HCT116 (cell line): ENCODE measurements around the gene TGFBI. TPM values are rescaled to one million over a fixed set of nuclear protein-coding genes. Genes with fewer than 3 reads are reported as not detected.

ENCODE experiments used
- ATAC-seq: fragments of 200-7000 bp; cut with Tn5 transposase; 2 replicates; pipeline ENCODE4 v1.9.1; 2020; ENCODE audit warnings: mild to moderate bottlenecking, moderate library complexity
- BruUV-seq: library from RNA; stranded (reverse); fragments of 400-500 nt; replicated peaks from 2 replicates; lab custom pipeline; 2021; lab: Mats Ljungman, UMichigan
- CTCF ChIA-PET: fragments of 300-600 bp; sonication (Branson Sonifier 250); formaldehyde crosslinking; loops from one replicate; lab custom pipeline; 2021; ENCODE audit warnings: antibody characterized with exemption; lab: Charles Lee
- POLR2A ChIA-PET: fragments of 300-600, 350-600 bp; sonication (Branson Sonifier 250); formaldehyde crosslinking; loops from one replicate; lab custom pipeline; 2021; ENCODE audit warnings: antibody characterized with exemption; lab: Charles Lee
- RAD21 ChIA-PET, 2 experiments: fragments of 300-600 bp; sonication (Branson Sonifier 250); formaldehyde crosslinking; loops; one replicate each; lab custom pipeline; 2023; ENCODE audit warnings: low total read pairs in 2 of 2; ENCODE audit not compliant: uncharacterized antibody in 2 of 2, unreplicated experiment in 2 of 2, low non-redundant PET in 1 of 2; lab: Charles Lee
- DNase-seq: peaks from one replicate; pipeline ENCODE4 v3.0.0-alpha.2; 2010; ENCODE audit warnings: low read depth, low spot score
- H2AFZ ChIP-seq: fragments of 200-600 bp; shearing (Covaris generic), sonication (generic); 2 replicates; pipeline ENCODE4 v1.6.1; 2017; ENCODE audit warnings: low read depth, mixed run types, mixed read lengths, antibody characterized with exemption, low read length; ENCODE audit not compliant: poor library complexity, severe bottlenecking
- H3K27ac ChIP-seq: 2 replicates; pipeline ENCODE4 v1.5.1; 2012; ENCODE audit warnings: low read depth, low read length
- H3K27me3 ChIP-seq: fragments of 200-600 bp; sonication (generic); 2 replicates; pipeline ENCODE4 v1.6.1; 2016; ENCODE audit warnings: mixed run types, low read length, mixed read lengths; ENCODE audit not compliant: insufficient read depth
- H3K36me3 ChIP-seq, 2 experiments: fragments of 200-500 bp in 1 of 2; fragments of 200-600 bp in 1 of 2; sonication (Bioruptor generic) in 1 of 2; sonication (generic) in 1 of 2; 2 replicates each; pipeline versions ENCODE4 v1.5.1 to v1.6.1; 2014 to 2016; ENCODE audit warnings: low read length in 2 of 2, inconsistent platforms in 1 of 2, mixed read lengths in 1 of 2, mixed run types in 1 of 2; ENCODE audit not compliant: insufficient read depth in 2 of 2, control insufficient read depth in 1 of 2
- H3K4me1 ChIP-seq, 2 experiments: fragments of 200-600 bp in 1 of 2; sonication (generic) in 1 of 2; 2 replicates each; pipeline versions ENCODE4 v1.5.1 to v1.6.1; 2012 to 2017; ENCODE audit warnings: low read length in 2 of 2, inconsistent platforms in 1 of 2, mild to moderate bottlenecking in 1 of 2, mixed read lengths in 1 of 2, mixed run types in 1 of 2, moderate library complexity in 1 of 2; ENCODE audit not compliant: insufficient read depth in 2 of 2, control insufficient read depth in 1 of 2
- H3K4me2 ChIP-seq: fragments of 200-600 bp; sonication (generic); 2 replicates; pipeline ENCODE4 v1.6.1; 2017; ENCODE audit warnings: mixed run types, low read length, mixed read lengths
- H3K4me3 ChIP-seq, 2 experiments: fragments of 200-600 bp in 1 of 2; sonication (generic) in 1 of 2; replicated peaks in 1 of 2; 2 replicates each; pipeline ENCODE4 v1.5.1; 2011 to 2016; ENCODE audit warnings: low read length in 2 of 2, control low read depth in 1 of 2, low read depth in 1 of 2, mild to moderate bottlenecking in 1 of 2, mixed read lengths in 1 of 2, mixed run types in 1 of 2
- H3K79me2 ChIP-seq: fragments of 200-600 bp; sonication (generic); 2 replicates; pipeline ENCODE4 v1.6.1; 2017; ENCODE audit warnings: mild to moderate bottlenecking, mixed run types, low read length, moderate library complexity, mixed read lengths; ENCODE audit not compliant: insufficient read depth
- H3K9ac ChIP-seq: fragments of 200-600 bp; sonication (generic); 2 replicates; pipeline ENCODE4 v1.6.1; 2016; ENCODE audit warnings: low read length, mixed read lengths
- H3K9me2 ChIP-seq: fragments of 200-600 bp; sonication (generic), shearing (Covaris generic); 2 replicates; pipeline ENCODE4 v1.6.1; 2017; ENCODE audit warnings: mixed run types, mild to moderate bottlenecking, moderate library complexity; ENCODE audit not compliant: insufficient read depth
- H3K9me3 ChIP-seq, 2 experiments: fragments of 200-500 bp in 1 of 2; fragments of 200-600 bp in 1 of 2; sonication (Bioruptor generic) in 1 of 2; sonication (generic) in 1 of 2; 2 replicates each; pipeline ENCODE4 v1.6.1; 2014 to 2017; ENCODE audit warnings: low read length in 2 of 2, mixed read lengths in 2 of 2, inconsistent platforms in 1 of 2, low read depth in 1 of 2, mild to moderate bottlenecking in 1 of 2, mixed run types in 1 of 2, moderate library complexity in 1 of 2; ENCODE audit not compliant: control insufficient read depth in 1 of 2, insufficient read depth in 1 of 2
- H4K20me1 ChIP-seq: fragments of 200-600 bp; sonication (generic), shearing (Covaris generic); 2 replicates; pipeline ENCODE4 v1.6.1; 2017; ENCODE audit warnings: mixed run types, mild to moderate bottlenecking, moderate library complexity; ENCODE audit not compliant: insufficient read depth
- ATF3 ChIP-seq: IDR thresholded peaks from 2 replicates; pipeline ENCODE4 v1.6.1; 2012
- CEBPB ChIP-seq: IDR thresholded peaks from 2 replicates; pipeline ENCODE4 v1.6.1; 2012; ENCODE audit warnings: low read depth
- CTCF ChIP-seq, 3 experiments: fragments of 200-600 bp in 1 of 3; sonication (generic) in 1 of 3; IDR thresholded peaks in 2 of 3; conservative IDR thresholded peaks in 1 of 3; 2 replicates each; pipeline ENCODE4 v1.5.1; 2012 to 2017; ENCODE audit warnings: low read depth in 2 of 3, low read length in 2 of 3, antibody characterized with exemption in 1 of 3, borderline replicate concordance in 1 of 3, control low read depth in 1 of 3, mild to moderate bottlenecking in 1 of 3, mixed read lengths in 1 of 3, mixed run types in 1 of 3, moderate library complexity in 1 of 3; ENCODE audit not compliant: insufficient read depth in 1 of 3
- EGR1 ChIP-seq: IDR thresholded peaks from 2 replicates; pipeline ENCODE4 v1.6.1; 2012; ENCODE audit warnings: low read depth
- ELF1 ChIP-seq: IDR thresholded peaks from 2 replicates; pipeline ENCODE4 v1.6.1; 2012; ENCODE audit warnings: low read depth, borderline replicate concordance
- EZH2phosphoT487 ChIP-seq: fragments of 200-600 bp; IDR thresholded peaks from 2 replicates; pipeline ENCODE4 v1.6.1; 2018; ENCODE audit warnings: antibody characterized with exemption, borderline replicate concordance
- FOSL1 ChIP-seq: IDR thresholded peaks from 2 replicates; pipeline ENCODE4 v1.6.1; 2012; ENCODE audit warnings: low read depth
- JUND ChIP-seq: IDR thresholded peaks from 2 replicates; pipeline ENCODE4 v1.6.1; 2012
- POLR2A ChIP-seq: IDR thresholded peaks from 2 replicates; pipeline ENCODE4 v1.7.0; 2011; ENCODE audit warnings: borderline replicate concordance; ENCODE audit not compliant: insufficient read depth, insufficient read length; ENCODE audit errors: extremely low read depth
- RAD21 ChIP-seq: IDR thresholded peaks from 2 replicates; pipeline ENCODE4 v1.6.1; 2012; ENCODE audit warnings: low read depth, mild to moderate bottlenecking
- REST ChIP-seq: IDR thresholded peaks from 2 replicates; pipeline ENCODE4 v1.6.1; 2012; ENCODE audit warnings: low read depth
- SIN3A ChIP-seq: IDR thresholded peaks from 2 replicates; pipeline ENCODE4 v1.6.1; 2012; ENCODE audit warnings: low read depth
- SP1 ChIP-seq: IDR thresholded peaks from 2 replicates; pipeline ENCODE4 v1.6.1; 2012; ENCODE audit warnings: low read depth
- SRF ChIP-seq: IDR thresholded peaks from 2 replicates; pipeline ENCODE4 v1.6.1; 2012; ENCODE audit warnings: low read depth
- TCF7L2 ChIP-seq: IDR thresholded peaks from 2 replicates; pipeline ENCODE4 v1.7.0; 2011; ENCODE audit warnings: borderline replicate concordance, inconsistent platforms; ENCODE audit not compliant: insufficient read depth, insufficient read length; ENCODE audit errors: extremely low read depth
- YY1 ChIP-seq: IDR thresholded peaks from 2 replicates; pipeline ENCODE4 v1.6.1; 2011; ENCODE audit warnings: low read length, low read depth, moderate library complexity, mild to moderate bottlenecking; ENCODE audit not compliant: insufficient replicate concordance; ENCODE audit errors: extremely low read depth
- ZBTB33 ChIP-seq: IDR thresholded peaks from 2 replicates; pipeline ENCODE4 v1.6.1; 2011; ENCODE audit warnings: mild to moderate bottlenecking, low read length, moderate library complexity; ENCODE audit not compliant: insufficient replicate concordance; ENCODE audit errors: extremely low read depth
- ZFX ChIP-seq: fragments of 450-650 bp; IDR thresholded peaks from 2 replicates; pipeline ENCODE4 v1.6.1; 2017
- ZNF274 ChIP-seq: fragments of 200-500 bp; sonication (Bioruptor generic); IDR thresholded peaks from 2 replicates; pipeline ENCODE4 v1.6.1; 2014; ENCODE audit warnings: mild to moderate bottlenecking, low read depth, low read length, inconsistent platforms
- intact Hi-C: fragments of 100-400 bp; cut with micrococcal nuclease; formaldehyde crosslinking; loops from 2 replicates; pipeline ENCODE4 v1.10.0; 2022
- total RNA-seq: library from RNA; stranded (reverse); gene quantifications from one replicate; pipeline ENCODE4 v1.2.1, GENCODE V29; 2021; ENCODE audit not compliant: unreplicated experiment

TGFBI gene
- total RNA-seq, 1 experiment from 2014 or later = 0.64 TPM

GRCh38 chr5:136053336-136054141 is 24.8 kb downstream of the TGFBI start:
- peak overlapping the region; percentile 77 for H3K4me2 ChIP-seq
- no peaks in the 10 kb centered on the region for H4K20me1 ChIP-seq
- H3K27me3 ChIP-seq = peaks cover 27% of the 10 kb centered on the region; the same call in 1 of the 2 replicates
- DNase-seq (peak; percentile 76), ATAC-seq (peak; percentile 90)
- no TSS peak for BruUV-seq
- peak overlapping the region; percentile 5; the same call in 1 of the 2 replicates for H3K27ac ChIP-seq
- ChIA-PET RAD21 (no interaction called here), CTCF (interaction anchor here (2.3 kb wide), 1 partner anchor 171 kb away, joined by 5 read pairs; no protein-coding TSS in a partner anchor), POLR2A (no interaction called here)
- H3K9ac ChIP-seq = peak overlapping the region; percentile 36; the same call in 1 of the 2 replicates
- no peaks in the 10 kb centered on the region for H3K9me2 ChIP-seq
- H3K36me3 ChIP-seq = no peaks in the 10 kb centered on the region
- H2AFZ ChIP-seq = peak overlapping the region; percentile 34
- peak overlapping the region in 1 of 2 experiments; percentile 33; a peak in 2 of 4 replicates for H3K4me3 ChIP-seq
- H3K4me1 ChIP-seq = peaks cover 26 to 44% of the 10 kb centered on the region in 2 experiments
- no peaks in the 10 kb centered on the region for H3K9me3 ChIP-seq
- intact Hi-C loops = loop anchor here (5.0 to 10.0 kb wide), 3 partner anchors 36 to 599 kb away; partner anchors contain the start of gene TIFAB
- H3K79me2 ChIP-seq = no peaks in the 10 kb centered on the region
- TF ChIP-seq ELF1 (no peak), YY1 (peak; percentile 13), SIN3A (peak; percentile 81), EZH2phosphoT487 (no peak), REST (no peak), TCF7L2 (no peak), ZFX (no peak), CEBPB (peak; percentile 81), POLR2A (no peak), SRF (peak; percentile 34; the same call in 1 of the 2 replicates), ZBTB33 (no peak), RAD21 (no peak), JUND (peak; percentile 97), ZNF274 (no peak), FOSL1 (peak; percentile 94), EGR1 (no peak), CTCF (IDR thresholded peaks at IDR 0.05 in 2 of 3, conservative IDR thresholded peaks at IDR 0.05 in 1 of 3; ENCODE audit: borderline replicate concordance in 1 of 3, insufficient read depth in 1 of 3, low read depth in 2 of 3, low read length in 2 of 3) (no peak), SP1 (peak; percentile 92), ATF3 (no peak; the same call in 1 of the 2 replicates)
